Natural killer cell (primary cell): ENCODE data around the gene C1QBP. TPM values are rescaled to one million over a fixed set of nuclear protein-coding genes. Genes with fewer than 3 reads are reported as not detected.

ENCODE experiments used
- total RNA-seq, 4 donors: library from RNA; stranded (reverse); fragments of 120-200 nt in 1 of 4; gene quantifications; one replicate each; pipeline versions ENCODE4 v1.2.3 to v1.2.4, GENCODE V29; 2013 to 2022

Gene C1QBP
- total RNA-seq, 3 donors from 2014 or later (not counting 1 experiment from before 2014, with no cell fraction given): 38.1 to 40.8 (median 40.0) TPM

Other genes with a start within 250 kb of the C1QBP start
- 1 to 10 TPM; 5.1 to 7.9 (median 6.1) TPM for gene ZNF594, start 247.3 kb downstream of the C1QBP start, total RNA-seq
- 1 to 10 TPM; 3.9 to 10.0 (median 8.0) TPM for gene SCIMP, start 204.3 kb downstream of the C1QBP start, total RNA-seq
- gene RABEP1, start 156.9 kb downstream of the C1QBP start, total RNA-seq: 10 to 100 TPM; 44.1 to 64.0 (median 44.2) TPM
- 100 to 1,000 TPM; 112 to 136 (median 125) TPM for gene NUP88, start 19.5 kb downstream of the C1QBP start, total RNA-seq
- 10 to 100 TPM; 61.8 to 87.7 (median 74.4) TPM for gene RPAIN, start 19.0 kb downstream of the C1QBP start, total RNA-seq
- 1 to 10 TPM; 5.5 to 8.8 (median 7.7) TPM for gene DHX33, start 29.8 kb upstream of the C1QBP start, total RNA-seq
- gene DERL2, start 47.0 kb upstream of the C1QBP start, total RNA-seq: 100 to 1,000 TPM in 1 of 3 donors, 10 to 100 TPM in 2; 86.0 to 105 (median 94.3) TPM
- 10 to 100 TPM; 26.8 to 35.3 (median 29.3) TPM for gene MIS12, start 47.4 kb upstream of the C1QBP start, total RNA-seq
- gene NLRP1, start 145.4 kb upstream of the C1QBP start, total RNA-seq: 100 to 1,000 TPM; 206 to 237 (median 209) TPM